VCaP (cell line): ENCODE data around the gene TMEM190.
"Not testable (repeated sequence)": the region's sequence is repeated elsewhere in the genome, so short reads cannot be mapped to it uniquely, and the experiment has no call there.

Experiments
- H3K27ac ChIP-seq: fragments of 450-650 bp; 2 replicates; pipeline ENCODE4 v1.5.1; 2017
- TF ChIP-seq, protein P1 (sequence below): fragments of 450-650 bp; conservative IDR thresholded peaks from 2 replicates; pipeline ENCODE4 v1.5.1; 2017; ENCODE audit warnings: mild to moderate bottlenecking, moderate library complexity

TMEM190 gene

DNA sequence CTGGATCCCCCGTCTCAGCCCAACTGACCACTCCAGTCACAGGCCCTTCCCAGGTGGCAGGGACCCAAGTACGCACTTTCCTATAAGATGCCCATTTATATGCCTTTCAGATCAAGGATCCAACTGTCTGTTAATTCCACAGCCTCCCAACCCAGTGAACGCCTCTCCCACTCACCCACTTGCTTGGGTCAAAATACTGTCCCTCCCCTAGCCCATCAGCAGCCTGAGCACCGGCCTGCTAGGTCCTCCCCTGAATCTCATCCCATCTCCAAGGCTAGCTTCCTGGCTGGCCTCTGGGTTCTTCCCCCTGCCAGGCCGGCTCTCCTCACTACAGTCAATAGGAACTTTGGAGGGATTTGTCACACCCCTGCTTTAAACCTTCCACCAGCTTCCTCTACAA, 29.0 kb downstream of the TMEM190 start:
- TF ChIP-seq, protein P1, sequence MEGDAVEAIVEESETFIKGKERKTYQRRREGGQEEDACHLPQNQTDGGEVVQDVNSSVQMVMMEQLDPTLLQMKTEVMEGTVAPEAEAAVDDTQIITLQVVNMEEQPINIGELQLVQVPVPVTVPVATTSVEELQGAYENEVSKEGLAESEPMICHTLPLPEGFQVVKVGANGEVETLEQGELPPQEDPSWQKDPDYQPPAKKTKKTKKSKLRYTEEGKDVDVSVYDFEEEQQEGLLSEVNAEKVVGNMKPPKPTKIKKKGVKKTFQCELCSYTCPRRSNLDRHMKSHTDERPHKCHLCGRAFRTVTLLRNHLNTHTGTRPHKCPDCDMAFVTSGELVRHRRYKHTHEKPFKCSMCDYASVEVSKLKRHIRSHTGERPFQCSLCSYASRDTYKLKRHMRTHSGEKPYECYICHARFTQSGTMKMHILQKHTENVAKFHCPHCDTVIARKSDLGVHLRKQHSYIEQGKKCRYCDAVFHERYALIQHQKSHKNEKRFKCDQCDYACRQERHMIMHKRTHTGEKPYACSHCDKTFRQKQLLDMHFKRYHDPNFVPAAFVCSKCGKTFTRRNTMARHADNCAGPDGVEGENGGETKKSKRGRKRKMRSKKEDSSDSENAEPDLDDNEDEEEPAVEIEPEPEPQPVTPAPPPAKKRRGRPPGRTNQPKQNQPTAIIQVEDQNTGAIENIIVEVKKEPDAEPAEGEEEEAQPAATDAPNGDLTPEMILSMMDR, result no peak
- H3K27ac ChIP-seq, result peak overlapping the region; percentile 96; the same call in 1 of the 2 replicates

DNA sequence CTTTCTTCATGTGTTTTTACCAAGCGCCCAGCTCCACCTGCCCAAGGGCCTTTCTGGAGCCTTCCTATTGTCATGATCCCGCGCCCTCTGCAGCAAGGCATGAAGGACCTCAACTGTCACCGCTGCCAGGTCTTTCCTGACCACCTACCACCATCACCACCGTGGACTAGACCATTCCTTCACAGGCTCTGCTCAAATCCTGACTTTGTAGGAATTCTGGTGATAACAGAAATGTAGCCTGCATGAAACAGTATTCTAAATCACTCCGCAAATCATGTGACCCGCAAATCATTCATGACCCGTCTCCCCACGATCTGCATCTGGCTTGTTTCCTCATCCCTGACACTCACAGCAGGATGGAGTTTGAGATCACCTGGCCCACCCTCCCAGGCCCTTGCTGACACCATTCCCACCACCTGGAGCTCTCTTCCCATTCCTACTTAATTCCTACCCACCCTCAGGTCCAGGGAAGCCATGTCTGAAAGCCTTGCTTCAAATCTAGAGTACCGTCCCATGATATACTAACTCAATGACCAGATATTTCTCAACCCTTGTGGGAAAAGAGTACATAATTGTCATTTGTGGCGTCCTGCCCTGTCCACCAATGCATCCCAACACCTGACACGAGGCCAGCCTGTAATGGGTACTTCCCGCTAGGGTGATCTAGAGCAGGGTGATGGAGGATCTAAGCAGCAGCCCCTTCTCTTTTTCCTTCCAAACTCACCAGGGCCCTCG, 29.6 kb downstream of the TMEM190 start:
- peak overlapping the region; percentile 96; the same call in 1 of the 2 replicates for H3K27ac ChIP-seq

DNA sequence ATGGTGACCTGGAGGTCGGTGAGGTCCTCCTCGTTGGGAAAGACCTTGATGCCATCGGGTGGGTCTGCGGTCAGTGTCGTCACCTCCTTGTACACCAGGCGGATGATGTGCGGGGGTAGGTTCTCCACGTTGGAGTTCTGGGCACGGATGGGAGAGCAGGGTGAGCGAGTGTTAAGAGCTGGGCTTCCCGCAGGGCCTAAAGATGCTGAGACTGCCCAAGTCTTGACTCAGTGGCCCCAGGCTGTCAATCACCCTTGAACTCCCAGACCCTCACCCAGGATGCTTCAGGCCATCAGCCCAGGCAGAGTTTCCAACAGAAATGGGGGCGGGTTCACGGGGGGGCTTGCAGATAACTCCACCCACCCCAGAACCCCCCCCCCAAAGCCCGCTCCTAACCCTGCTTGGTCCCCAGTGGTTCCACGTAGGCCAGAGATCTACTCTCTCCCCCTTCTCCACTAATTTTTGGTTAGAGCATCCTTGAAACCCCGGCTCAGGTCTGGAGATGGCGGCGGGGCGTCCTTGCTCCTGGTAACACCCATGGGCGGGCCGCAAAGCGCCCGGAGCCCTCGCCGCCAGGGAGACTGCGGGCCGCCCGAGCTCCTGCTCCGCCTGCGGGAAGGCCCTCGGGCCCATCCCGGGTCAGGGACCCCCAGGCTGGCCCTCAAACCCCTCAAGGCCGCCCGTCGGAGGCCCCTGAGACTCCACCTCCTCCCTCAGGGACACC, 30.4 kb downstream of the TMEM190 start:
- TF ChIP-seq, protein P1, result no peak
- peak overlapping the region; percentile 96 for H3K27ac ChIP-seq

More for the DNA sequence above, 29.6 kb downstream of the TMEM190 start:
- TF ChIP-seq, protein P1, result no peak

DNA sequence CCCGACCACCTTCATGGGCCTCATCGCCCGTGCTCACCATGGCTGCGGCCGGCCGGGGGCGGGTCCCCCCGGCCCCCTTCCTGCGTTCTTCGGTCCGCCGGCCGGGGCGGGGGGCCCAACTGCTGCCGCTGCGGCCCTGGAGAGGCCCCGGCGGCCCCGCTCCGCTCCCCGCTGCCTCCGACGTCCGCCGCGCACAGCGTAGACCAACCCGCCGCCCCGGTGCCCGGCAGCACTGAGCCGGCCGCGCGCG, 30.8 kb downstream of the TMEM190 start, which contains the start of gene UBE2S:
Gene UBE2S (minus strand): TSS at position 239 of the 250 bp plus-strand sequence. CDS start 199 bp downstream, at position 40.
- H3K27ac ChIP-seq, result peak within 1 kb of the TSS; percentile 96

DNA sequence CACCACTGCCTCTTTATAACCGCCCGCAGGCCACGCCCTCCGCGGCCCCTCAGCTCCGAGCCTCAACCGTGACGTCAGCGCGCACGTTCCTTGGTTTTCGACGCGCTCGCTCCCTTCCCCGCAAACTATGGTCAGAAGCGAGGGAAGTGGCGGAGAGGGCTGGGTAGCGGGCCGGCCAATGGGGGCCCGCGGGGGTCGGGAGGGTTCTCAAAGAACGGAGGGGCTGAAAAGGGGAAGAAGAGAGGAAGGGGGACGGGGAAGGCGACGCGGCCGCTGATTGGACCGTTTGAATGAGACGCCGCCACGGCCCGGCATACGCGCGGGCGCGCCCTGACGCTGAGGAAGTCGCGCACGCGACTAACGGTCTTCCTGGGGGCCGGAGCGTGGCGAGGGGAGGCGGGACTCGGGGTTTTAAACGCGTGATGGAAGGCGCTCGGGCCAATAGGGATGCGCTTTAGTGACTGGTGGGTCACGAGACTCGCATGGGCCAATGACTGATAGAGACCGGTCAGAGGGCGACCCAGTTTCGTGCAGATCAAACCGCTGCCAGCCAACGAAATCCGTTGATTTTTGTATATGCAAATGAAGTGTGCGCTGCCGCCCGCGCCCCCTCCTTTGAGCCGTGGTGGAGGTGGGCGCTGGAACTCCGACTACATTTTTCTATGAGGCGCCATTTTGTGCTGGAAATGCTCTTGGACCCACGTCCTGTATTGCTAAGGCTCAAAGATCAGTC, 31.3 kb downstream of the TMEM190 start:
- TF ChIP-seq, protein P1, result no peak
- H3K27ac ChIP-seq, result peak overlapping the region; percentile 96

DNA sequence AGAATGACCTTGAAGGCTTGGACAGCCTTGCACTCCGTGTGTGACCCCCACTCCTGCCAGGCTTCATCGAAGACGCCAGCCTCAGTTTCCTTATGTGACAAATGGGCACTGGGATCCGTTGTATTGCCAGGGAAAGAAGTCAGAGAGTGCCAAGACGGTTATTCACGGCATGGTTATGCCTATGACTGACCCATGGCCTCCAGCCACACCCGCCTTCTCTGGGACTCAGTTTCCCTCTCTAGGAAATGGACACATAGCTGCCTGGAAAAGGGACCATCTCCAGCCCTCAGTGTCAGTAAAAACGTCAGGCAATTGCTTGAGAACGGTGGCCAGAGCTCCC, 31.9 kb downstream of the TMEM190 start:
- H3K27ac ChIP-seq, result peak overlapping the region; percentile 96
- TF ChIP-seq, protein P1, result no peak

DNA sequence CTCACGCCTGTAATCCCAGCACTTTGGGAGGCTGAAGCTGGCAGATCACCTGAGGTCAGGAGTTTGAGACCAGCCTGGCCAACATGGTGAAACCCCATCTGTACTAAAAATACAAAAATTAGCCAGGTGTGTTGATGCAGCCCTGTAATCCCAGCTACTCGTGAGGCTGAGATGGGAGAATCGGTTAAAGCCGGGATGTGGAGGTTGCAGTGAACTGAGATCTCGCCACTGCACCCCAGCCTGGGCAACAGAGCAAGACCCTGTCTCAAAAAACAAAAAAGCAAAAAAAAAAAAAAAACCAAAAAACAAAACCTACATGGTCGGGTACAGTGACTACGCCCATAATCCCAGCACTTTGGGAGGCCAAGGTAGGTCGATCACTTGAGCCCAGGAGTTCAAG, 32.6 kb downstream of the TMEM190 start:
- not testable (repeated sequence) for H3K27ac ChIP-seq

DNA sequence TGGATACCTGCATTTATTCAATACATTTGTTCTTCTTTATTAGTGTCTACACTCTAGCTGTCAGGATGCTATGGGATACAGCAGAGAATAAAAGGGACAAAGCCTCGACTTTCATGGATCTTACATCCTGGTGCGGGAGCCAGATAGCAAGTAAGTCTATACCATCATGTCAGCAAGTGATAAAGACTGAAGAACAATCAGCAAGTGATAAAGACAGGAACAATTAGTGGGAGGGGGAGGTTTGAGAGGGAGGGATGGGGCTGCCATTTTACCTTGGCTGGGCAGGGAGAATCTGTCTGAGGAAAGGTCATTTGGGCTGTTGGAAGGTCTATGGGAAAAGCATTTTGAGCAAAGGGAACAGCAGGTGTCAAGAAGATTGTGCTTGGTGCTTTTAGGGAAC, 33.5 kb downstream of the TMEM190 start:
- TF ChIP-seq, protein P1, result no peak
- H3K27ac ChIP-seq, result no peak overlapping the region
